ENCODE data around the gene CADPS2. TPM values are rescaled to one million over a fixed set of nuclear protein-coding genes. Genes with fewer than 3 reads are reported as not detected.

CADPS2 gene
- total RNA-seq, 4 donors from 2014 or later: 27.7 to 46.2 (median 32.6) TPM

GRCh38 chr7:122629412-122629953, 256.8 kb downstream of the CADPS2 start:
- H3K4me1 ChIP-seq: no peaks in the 10 kb centered on the region
- TF ChIP-seq CTCF (IDR thresholded peaks at IDR 0.05) (no peak), POLR2A (IDR thresholded peaks at IDR 0.05) (no peak)
- no peaks in the 10 kb centered on the region for H3K27me3 ChIP-seq
- intact Hi-C loops (cut with DNase I): no loop called here
- no peak for DNase-seq
- no peaks in the 10 kb centered on the region for H3K9me3 ChIP-seq
- H3K27ac ChIP-seq: no peak overlapping the region
- H3K36me3 ChIP-seq: no peaks in the 10 kb centered on the region
- no peak overlapping the region for H3K4me3 ChIP-seq (replicated peaks in 1 of 3)

GRCh38 chr7:122628651-122629411, 257.4 kb downstream of the CADPS2 start:
- 94 to 95% methylated on average over 5 of the region's 5 CpGs for WGBS, 2 donors

GRCh38 chr7:122626785-122627184, 259.5 kb downstream of the CADPS2 start:
- TF ChIP-seq POLR2A (IDR thresholded peaks at IDR 0.05): no peak
- Histone ChIP-seq H3K9me3 (no peaks in the 10 kb centered on the region), H3K4me1 (no peaks in the 10 kb centered on the region), H3K36me3 (no peaks in the 10 kb centered on the region), H3K27me3 (no peaks in the 10 kb centered on the region), H3K27ac (no peak overlapping the region), H3K4me3 (replicated peaks in 1 of 3) (no peak overlapping the region)
- WGBS, 2 donors: 84 to 90% methylated on average over 3 of the region's 3 CpGs
- no peak for DNase-seq
- intact Hi-C loops (cut with DNase I): no loop called here

More at GRCh38 chr7:122628651-122629411, 257.4 kb downstream of the CADPS2 start:
- no peak overlapping the region for H3K4me3 ChIP-seq (replicated peaks in 1 of 3)
- DNase-seq: no peak
- no peaks in the 10 kb centered on the region for H3K4me1 ChIP-seq
- H3K36me3 ChIP-seq: no peaks in the 10 kb centered on the region
- intact Hi-C loops (cut with DNase I): no loop called here
- no peaks in the 10 kb centered on the region for H3K9me3 ChIP-seq
- H3K27ac ChIP-seq: no peak overlapping the region
- TF ChIP-seq POLR2A (IDR thresholded peaks at IDR 0.05) (no peak), CTCF (IDR thresholded peaks at IDR 0.05) (no peak)
- H3K27me3 ChIP-seq: no peaks in the 10 kb centered on the region

- no peaks in the 10 kb centered on the region for H3K27me3 ChIP-seq
- 75 to 93% methylated on average over 1 of the region's 1 CpG for WGBS, 2 donors
- H3K9me3 ChIP-seq: no peaks in the 10 kb centered on the region
- no peak overlapping the region for H3K27ac ChIP-seq
- intact Hi-C loops (cut with DNase I): no loop called here
- no peaks in the 10 kb centered on the region for H3K36me3 ChIP-seq
- TF ChIP-seq POLR2A (IDR thresholded peaks at IDR 0.05) (no peak), CTCF (IDR thresholded peaks at IDR 0.05) (no peak)
- no peak for DNase-seq
- no peaks in the 10 kb centered on the region for H3K4me1 ChIP-seq
- no peak overlapping the region for H3K4me3 ChIP-seq (replicated peaks in 1 of 3)
Observed at GRCh38 chr7:122622682-122623081, 263.6 kb downstream of the CADPS2 start.

- Histone ChIP-seq H3K4me1 (no peaks in the 10 kb centered on the region), H3K36me3 (no peaks in the 10 kb centered on the region), H3K9me3 (no peaks in the 10 kb centered on the region), H3K27me3 (no peaks in the 10 kb centered on the region), H3K4me3 (replicated peaks in 1 of 3) (no peak overlapping the region), H3K27ac (no peak overlapping the region)
- no peak for TF ChIP-seq CTCF (IDR thresholded peaks at IDR 0.05)
- TF ChIP-seq POLR2A (IDR thresholded peaks at IDR 0.05): no peak
- no peak for DNase-seq
- intact Hi-C loops (cut with DNase I): no loop called here
- WGBS, 2 donors: 78 to 82% methylated on average over 2 of the region's 2 CpGs
Observed at GRCh38 chr7:122619664-122620063, 266.6 kb downstream of the CADPS2 start.
